CD8-positive, alpha-beta memory T cell (primary cell): Measurements from ENCODE around the gene ZBTB38. TPM values are rescaled to one million over a fixed set of nuclear protein-coding genes. Genes with fewer than 3 reads are reported as not detected.

Experiments used
- CTCF ChIA-PET: fragments of 350-600 bp; sonication (Branson Sonifier 250); formaldehyde crosslinking; loops from one replicate; lab custom pipeline; 2021; ENCODE audit warnings: antibody characterized with exemption; lab: Charles Lee
- POLR2A ChIA-PET: fragments of 350-600 bp; sonication (Branson Sonifier 250); formaldehyde crosslinking; loops from one replicate; lab custom pipeline; 2021; ENCODE audit warnings: antibody characterized with exemption; lab: Charles Lee
- DNase-seq, 5 donors: peaks; one replicate each; pipeline versions ENCODE4 v3.0.0 to v3.0.0-alpha.2; 2020 to 2022; ENCODE audit warnings: mixed read lengths in 1 of 5
- H3K27ac ChIP-seq: one replicate; pipeline ENCODE4 v1.7.0; 2013; ENCODE audit warnings: low read depth, mild to moderate bottlenecking, low read length, moderate library complexity
- H3K27me3 ChIP-seq: 2 replicates; pipeline ENCODE4 v1.7.0; 2013; ENCODE audit warnings: low read length, mild to moderate bottlenecking; ENCODE audit not compliant: insufficient read depth, poor library complexity, severe bottlenecking
- H3K36me3 ChIP-seq: 2 replicates; pipeline ENCODE4 v1.7.0; 2013; ENCODE audit warnings: mild to moderate bottlenecking, low read length, moderate library complexity; ENCODE audit not compliant: insufficient read depth
- H3K4me1 ChIP-seq: 2 replicates; pipeline ENCODE4 v1.7.0; 2013; ENCODE audit warnings: mild to moderate bottlenecking, low read length, moderate library complexity; ENCODE audit not compliant: insufficient read depth
- H3K4me3 ChIP-seq: 2 replicates; pipeline ENCODE4 v1.7.0; 2013; ENCODE audit warnings: mild to moderate bottlenecking, low read length
- H3K9me3 ChIP-seq: 2 replicates; pipeline ENCODE4 v1.7.0; 2013; ENCODE audit warnings: mild to moderate bottlenecking, low read length
- H3K27ac Mint-ChIP-seq, 8 donors: one replicate each; pipeline ENCODE4 v1.8.0; 2020 to 2021; ENCODE audit warnings: mixed read lengths in 8 of 8, mild to moderate bottlenecking in 6 of 8, inconsistent platforms in 3 of 8, moderate library complexity in 3 of 8
- H3K27me3 Mint-ChIP-seq, 2 donors: one replicate each; pipeline ENCODE4 v1.8.0; 2020 to 2021; ENCODE audit warnings: mixed read lengths in 2 of 2, mild to moderate bottlenecking in 1 of 2, moderate library complexity in 1 of 2
- H3K36me3 Mint-ChIP-seq, 3 donors: one replicate each; pipeline ENCODE4 v1.8.0; 2020 to 2021; ENCODE audit warnings: mixed read lengths in 3 of 3, inconsistent platforms in 1 of 3, mild to moderate bottlenecking in 1 of 3
- H3K4me1 Mint-ChIP-seq, 3 donors: one replicate each; pipeline ENCODE4 v1.8.0; 2020 to 2021; ENCODE audit warnings: mixed read lengths in 3 of 3, inconsistent platforms in 1 of 3, mild to moderate bottlenecking in 1 of 3
- H3K4me3 Mint-ChIP-seq, 7 donors: one replicate each; pipeline ENCODE4 v1.8.0; 2020 to 2021; ENCODE audit warnings: mixed read lengths in 7 of 7, mild to moderate bottlenecking in 6 of 7, moderate library complexity in 4 of 7, inconsistent platforms in 2 of 7
- H3K9me3 Mint-ChIP-seq, 5 donors: one replicate each; pipeline ENCODE4 v1.8.0; 2020 to 2022; ENCODE audit warnings: mixed read lengths in 5 of 5, mild to moderate bottlenecking in 3 of 5, moderate library complexity in 2 of 5, inconsistent platforms in 1 of 5
- polyA plus RNA-seq: library from polyadenylated mRNA; unstranded; fragments of 300-500 nt; fragmentation: Illumina TruSeq; gene quantifications from one replicate; pipeline ENCODE4 v1.2.3, GENCODE V29; 2021
- total RNA-seq, 2 experiments: library from RNA; stranded (reverse); gene quantifications; one replicate each; pipeline ENCODE4 v1.2.3, GENCODE V29; 2021

Gene ZBTB38
- total and polyA plus RNA-seq, 3 experiments from 2014 or later, result 78.6 to 115 (median 87.1) TPM

- peaks cover 0 to 2% (median 0%) of the 10 kb centered on the region in 3 donors for H3K36me3 Mint-ChIP-seq
- no peak overlapping the region for H3K4me3 ChIP-seq
Measured at GRCh38 chr3:141386126-141386488, 17.8 kb downstream of the ZBTB38 start.

GRCh38 chr3:141386611-141387111 lies 18.4 kb downstream of the ZBTB38 start:
- Histone ChIP-seq H3K9me3 (no peaks in the 10 kb centered on the region), H3K36me3 (no peaks in the 10 kb centered on the region), H3K4me3 (no peak overlapping the region), H3K27ac (no peak overlapping the region), H3K27me3 (no peaks in the 10 kb centered on the region), H3K4me1 (no peaks in the 10 kb centered on the region)
- H3K4me3 Mint-ChIP-seq, result peak overlapping the region; percentile 2 to 79 (median 67)
- H3K27ac Mint-ChIP-seq, result peak overlapping the region in 4 of 8 donors; percentile 7 to 51 (median 36)
- ChIA-PET POLR2A (no interaction called here), CTCF (interaction anchor here (0.7 to 3.7 kb wide), 5 partner anchors 11 to 19 kb away, joined by 4 to 19 read pairs (median 5); no protein-coding TSS in a partner anchor)
- H3K36me3 Mint-ChIP-seq, result peaks cover 0 to 2% (median 0%) of the 10 kb centered on the region in 3 donors
- no peaks in the 10 kb centered on the region for H3K27me3 Mint-ChIP-seq
- H3K4me1 Mint-ChIP-seq, result peaks cover 13 to 25% (median 21%) of the 10 kb centered on the region in 3 donors
- no peaks in the 10 kb centered on the region for H3K9me3 Mint-ChIP-seq
- no peak for DNase-seq

More at GRCh38 chr3:141386126-141386488, 17.8 kb downstream of the ZBTB38 start:
- H3K36me3 ChIP-seq, result no peaks in the 10 kb centered on the region
- Mint-ChIP-seq H3K27ac (peak overlapping the region in 2 of 8 donors; percentile 20 to 51), H3K9me3 (no peaks in the 10 kb centered on the region), H3K27me3 (no peaks in the 10 kb centered on the region), H3K4me1 (peaks cover 13 to 26% (median 21%) of the 10 kb centered on the region in 3 donors), H3K4me3 (peak overlapping the region in 6 of 7 donors; percentile 46 to 79 (median 68))
- H3K4me1 ChIP-seq, result no peaks in the 10 kb centered on the region
- no peak for DNase-seq
- H3K27me3 ChIP-seq, result no peaks in the 10 kb centered on the region
- no peaks in the 10 kb centered on the region for H3K9me3 ChIP-seq
- no peak overlapping the region for H3K27ac ChIP-seq
- POLR2A ChIA-PET, result no interaction called here
- CTCF ChIA-PET, result interaction anchor here (0.7 to 2.4 kb wide), 5 partner anchors 11 to 25 kb away, joined by 4 to 7 read pairs (median 5); no protein-coding TSS in a partner anchor

GRCh38 chr3:141387516-141387915 lies 19.2 kb downstream of the ZBTB38 start:
- no peaks in the 10 kb centered on the region for H3K9me3 ChIP-seq
- H3K27me3 ChIP-seq, result no peaks in the 10 kb centered on the region
- no peak for DNase-seq
- Mint-ChIP-seq H3K9me3 (no peaks in the 10 kb centered on the region), H3K27ac (peak overlapping the region in 1 of 8 donors; percentile 18), H3K27me3 (no peaks in the 10 kb centered on the region), H3K4me1 (peaks cover 13 to 25% (median 21%) of the 10 kb centered on the region in 3 donors), H3K4me3 (peak overlapping the region in 2 of 7 donors; percentile 46 to 75), H3K36me3 (peaks cover 0 to 2% (median 0%) of the 10 kb centered on the region in 3 donors)
- H3K4me3 ChIP-seq, result no peak overlapping the region
- CTCF ChIA-PET, result interaction anchor here (1.2 to 3.7 kb wide), 4 partner anchors 8 to 65 kb away, joined by 4 to 19 read pairs (median 8); no protein-coding TSS in a partner anchor
- no peak overlapping the region for H3K27ac ChIP-seq
- POLR2A ChIA-PET, result interaction anchor here (1.4 to 1.8 kb wide), 3 partner anchors 13 to 23 kb away, joined by 4 to 8 read pairs (median 5); no protein-coding TSS in a partner anchor
- no peaks in the 10 kb centered on the region for H3K36me3 ChIP-seq
- no peaks in the 10 kb centered on the region for H3K4me1 ChIP-seq

GRCh38 chr3:141388395-141388794 lies 20.1 kb downstream of the ZBTB38 start:
- Histone ChIP-seq H3K4me3 (peak overlapping the region; percentile 18), H3K9me3 (no peaks in the 10 kb centered on the region), H3K27me3 (no peaks in the 10 kb centered on the region), H3K4me1 (no peaks in the 10 kb centered on the region), H3K36me3 (no peaks in the 10 kb centered on the region), H3K27ac (peak overlapping the region; percentile 9)
- CTCF ChIA-PET, result interaction anchor here (0.7 to 3.7 kb wide), 6 partner anchors 9 to 64 kb away, joined by 3 to 19 read pairs (median 6); no protein-coding TSS in a partner anchor
- DNase-seq, result no peak
- POLR2A ChIA-PET, result interaction anchor here (1.2 to 1.8 kb wide), 4 partner anchors 9 to 22 kb away, joined by 4 to 8 read pairs (median 4); no protein-coding TSS in a partner anchor
- H3K36me3 Mint-ChIP-seq, result peaks cover 0 to 3% (median 0%) of the 10 kb centered on the region in 3 donors
- H3K27ac Mint-ChIP-seq, result peak overlapping the region; percentile 61 to 96 (median 91)
- H3K27me3 Mint-ChIP-seq, result peaks cover 0 to 2% of the 10 kb centered on the region in 2 donors
- peaks cover 13 to 25% (median 21%) of the 10 kb centered on the region in 3 donors for H3K4me1 Mint-ChIP-seq
- no peaks in the 10 kb centered on the region for H3K9me3 Mint-ChIP-seq
- H3K4me3 Mint-ChIP-seq, result peak overlapping the region; percentile 83 to 91 (median 86)

- Mint-ChIP-seq H3K4me1 (peaks cover 13 to 25% (median 21%) of the 10 kb centered on the region in 3 donors), H3K4me3 (peak overlapping the region; percentile 83 to 91 (median 86)), H3K9me3 (no peaks in the 10 kb centered on the region), H3K27ac (peak overlapping the region; percentile 61 to 96 (median 91)), H3K36me3 (peaks cover 0 to 3% (median 0%) of the 10 kb centered on the region in 3 donors), H3K27me3 (peaks cover 0 to 4% of the 10 kb centered on the region in 2 donors)
- Histone ChIP-seq H3K27me3 (no peaks in the 10 kb centered on the region), H3K36me3 (no peaks in the 10 kb centered on the region), H3K9me3 (no peaks in the 10 kb centered on the region), H3K27ac (peak overlapping the region; percentile 9), H3K4me3 (peak overlapping the region; percentile 18), H3K4me1 (no peaks in the 10 kb centered on the region)
- peak in 1 of 5 donors; percentile 7 for DNase-seq
- ChIA-PET POLR2A (interaction anchor here (1.1 to 1.8 kb wide), 4 partner anchors 10 to 22 kb away, joined by 3 to 5 read pairs (median 4); no protein-coding TSS in a partner anchor), CTCF (interaction anchor here (0.7 to 3.7 kb wide), 6 partner anchors 10 to 63 kb away, joined by 3 to 19 read pairs (median 6); no protein-coding TSS in a partner anchor)
Measured at GRCh38 chr3:141388823-141389621, 20.7 kb downstream of the ZBTB38 start.

GRCh38 chr3:141389703-141390102 lies 21.4 kb downstream of the ZBTB38 start:
- ChIA-PET POLR2A (interaction anchor here (1.1 kb wide), 1 partner anchor 14 kb away, joined by 3 read pairs; no protein-coding TSS in a partner anchor), CTCF (interaction anchor here (3.7 kb wide), 1 partner anchor 19 kb away, joined by 19 read pairs; no protein-coding TSS in a partner anchor)
- Mint-ChIP-seq H3K4me1 (peaks cover 13 to 25% (median 21%) of the 10 kb centered on the region in 3 donors), H3K27me3 (peaks cover 0 to 4% of the 10 kb centered on the region in 2 donors), H3K36me3 (peaks cover 0 to 3% (median 0%) of the 10 kb centered on the region in 3 donors), H3K4me3 (peak overlapping the region in 4 of 7 donors; percentile 18 to 88 (median 84)), H3K9me3 (no peaks in the 10 kb centered on the region), H3K27ac (peak overlapping the region in 4 of 8 donors; percentile 65 to 96 (median 88))
- Histone ChIP-seq H3K27ac (no peak overlapping the region), H3K27me3 (no peaks in the 10 kb centered on the region), H3K9me3 (no peaks in the 10 kb centered on the region), H3K4me3 (no peak overlapping the region), H3K36me3 (no peaks in the 10 kb centered on the region), H3K4me1 (no peaks in the 10 kb centered on the region)
- DNase-seq, result no peak

GRCh38 chr3:141390747-141391146 lies 22.4 kb downstream of the ZBTB38 start:
- no peak for DNase-seq
- Histone ChIP-seq H3K36me3 (no peaks in the 10 kb centered on the region), H3K9me3 (no peaks in the 10 kb centered on the region), H3K27me3 (no peaks in the 10 kb centered on the region), H3K4me3 (no peak overlapping the region), H3K4me1 (no peaks in the 10 kb centered on the region), H3K27ac (no peak overlapping the region)
- POLR2A ChIA-PET, result no interaction called here
- Mint-ChIP-seq H3K36me3 (peaks cover 0 to 3% (median 1%) of the 10 kb centered on the region in 3 donors), H3K9me3 (no peaks in the 10 kb centered on the region), H3K27ac (peak overlapping the region in 4 of 8 donors; percentile 73 to 88 (median 82)), H3K4me3 (peak overlapping the region in 1 of 7 donors; percentile 48), H3K4me1 (peaks cover 13 to 25% (median 21%) of the 10 kb centered on the region in 3 donors), H3K27me3 (peaks cover 0 to 4% of the 10 kb centered on the region in 2 donors)
- CTCF ChIA-PET, result interaction anchor here (0.9 to 3.7 kb wide), 2 partner anchors 20 to 51 kb away, joined by 3 to 19 read pairs; no protein-coding TSS in a partner anchor
